IMR-90 (cell line): ENCODE results near the gene PDE11A. TPM values are rescaled to one million over a fixed set of nuclear protein-coding genes. Genes with fewer than 3 reads are reported as not detected.

ENCODE experiments used
- ATAC-seq: fragments of 200-7000 bp; cut with Tn5 transposase; 2 replicates; pipeline ENCODE4 v1.9.1; 2020; ENCODE audit warnings: low read depth, mild to moderate bottlenecking, moderate library complexity
- BruUV-seq: library from RNA; stranded (reverse); fragments of 400-500 nt; replicated peaks from 2 replicates; lab custom pipeline; 2021; lab: Mats Ljungman, UMichigan
- CTCF ChIA-PET: fragments of 300-600 bp; formaldehyde crosslinking; extraction: SDS; loops from one replicate; lab custom pipeline; 2021; ENCODE audit warnings: antibody characterized with exemption; lab: Yijun Ruan, JAX
- POLR2A ChIA-PET: fragments of 300-600 bp; sonication (Branson Sonifier 250); formaldehyde crosslinking; loops from one replicate; lab custom pipeline; 2022; ENCODE audit warnings: antibody characterized with exemption; ENCODE audit not compliant: unreplicated experiment; lab: Charles Lee
- DNase-seq: peaks from one replicate; pipeline ENCODE4 v3.0.0; 2013
- H2AFZ ChIP-seq: replicated peaks from 2 replicates; pipeline ENCODE3; 2013; ENCODE audit warnings: low read length, mild to moderate bottlenecking; ENCODE audit not compliant: poor library complexity
- H2AK5ac ChIP-seq: 2 replicates; pipeline ENCODE4 v1.6.1; 2013; ENCODE audit warnings: low read depth, low read length, inconsistent platforms
- H2AK9ac ChIP-seq: replicated peaks from 2 replicates; pipeline ENCODE3; 2013; ENCODE audit warnings: mild to moderate bottlenecking, low read depth, low read length, moderate library complexity; ENCODE audit not compliant: poor library complexity
- H2BK120ac ChIP-seq: 2 replicates; pipeline ENCODE4 v1.6.1; 2013; ENCODE audit warnings: low read depth, low read length, inconsistent platforms
- H2BK15ac ChIP-seq: 3 replicates; pipeline ENCODE4 v1.6.1; 2013; ENCODE audit warnings: low read depth, low read length, inconsistent platforms
- H2BK20ac ChIP-seq: 2 replicates; pipeline ENCODE4 v1.6.1; 2013; ENCODE audit warnings: low read depth, mild to moderate bottlenecking, inconsistent platforms, low read length, moderate library complexity
- H2BK5ac ChIP-seq: 2 replicates; pipeline ENCODE4 v1.6.1; 2013; ENCODE audit warnings: mild to moderate bottlenecking, low read depth, low read length, inconsistent platforms; ENCODE audit not compliant: poor library complexity, severe bottlenecking
- H3K14ac ChIP-seq: replicated peaks from 2 replicates; pipeline ENCODE4 v1.6.1; 2013; ENCODE audit warnings: low read depth, low read length, inconsistent platforms
- H3K18ac ChIP-seq: 2 replicates; pipeline ENCODE4 v1.6.1; 2013; ENCODE audit warnings: low read depth, low read length, control low read depth
- H3K23ac ChIP-seq: 2 replicates; pipeline ENCODE4 v1.6.1; 2013; ENCODE audit warnings: low read depth, low read length, inconsistent platforms
- H3K27ac ChIP-seq: 2 replicates; pipeline ENCODE4 v1.5.1; 2013; ENCODE audit warnings: mild to moderate bottlenecking, control low read depth, low read length; ENCODE audit not compliant: insufficient read depth
- H3K27me3 ChIP-seq: 2 replicates; pipeline ENCODE4 v1.6.1; 2013; ENCODE audit warnings: low read length; ENCODE audit not compliant: control insufficient read depth, insufficient read depth
- H3K36me3 ChIP-seq: 2 replicates; pipeline ENCODE4 v1.6.1; 2013; ENCODE audit warnings: low read length, mixed read lengths; ENCODE audit not compliant: control insufficient read depth, insufficient read depth
- H3K4ac ChIP-seq: 2 replicates; pipeline ENCODE4 v1.6.1; 2013; ENCODE audit warnings: low read depth, low read length, inconsistent platforms
- H3K4me1 ChIP-seq: 2 replicates; pipeline ENCODE4 v1.6.1; 2013; ENCODE audit warnings: low read length, mixed read lengths; ENCODE audit not compliant: control insufficient read depth, insufficient read depth
- H3K4me2 ChIP-seq: 2 replicates; pipeline ENCODE4 v1.6.1; 2013; ENCODE audit warnings: low read depth, mild to moderate bottlenecking, control low read depth, low read length, moderate library complexity
- H3K4me3 ChIP-seq: 2 replicates; pipeline ENCODE4 v1.5.1; 2013; ENCODE audit warnings: low read depth, mild to moderate bottlenecking, control low read depth, low read length, moderate library complexity; ENCODE audit not compliant: insufficient read depth
- H3K56ac ChIP-seq: 2 replicates; pipeline ENCODE4 v1.6.1; 2013; ENCODE audit warnings: low read length, inconsistent platforms; ENCODE audit not compliant: insufficient read depth; ENCODE audit errors: extremely low read depth
- H3K79me1 ChIP-seq, 2 experiments: 2 replicates each; pipeline ENCODE4 v1.6.1; 2013; ENCODE audit warnings: low read length in 2 of 2, inconsistent platforms in 1 of 2, low read depth in 1 of 2
- H3K9ac ChIP-seq: 2 replicates; pipeline ENCODE4 v1.6.1; 2013; ENCODE audit warnings: low read depth, low read length, control low read depth
- H3K9me1 ChIP-seq: 2 replicates; pipeline ENCODE4 v1.6.1; 2013; ENCODE audit warnings: low read length, inconsistent platforms; ENCODE audit not compliant: insufficient read depth
- H3K9me3 ChIP-seq: 2 replicates; pipeline ENCODE4 v1.6.1; 2013; ENCODE audit warnings: low read length; ENCODE audit not compliant: control insufficient read depth, insufficient read depth
- H4K20me1 ChIP-seq: 2 replicates; pipeline ENCODE4 v1.6.1; 2013; ENCODE audit warnings: low read length, inconsistent platforms; ENCODE audit not compliant: insufficient read depth
- H4K5ac ChIP-seq: 2 replicates; pipeline ENCODE4 v1.6.1; 2013; ENCODE audit warnings: mild to moderate bottlenecking, low read depth, low read length, control low read depth
- H4K8ac ChIP-seq, 2 experiments: 2 replicates each; pipeline ENCODE4 v1.6.1; 2013; ENCODE audit warnings: low read depth in 2 of 2, low read length in 2 of 2, control low read depth in 1 of 2, inconsistent platforms in 1 of 2
- H4K91ac ChIP-seq: 2 replicates; pipeline ENCODE4 v1.6.1; 2013; ENCODE audit warnings: low read depth, low read length, inconsistent platforms; ENCODE audit not compliant: insufficient read depth
- CEBPB ChIP-seq: IDR thresholded peaks from 2 replicates; pipeline ENCODE4 v1.6.1; 2012; ENCODE audit warnings: low read depth, low read length, improper control_type of control experiment
- RAD21 ChIP-seq: IDR thresholded peaks from 2 replicates; pipeline ENCODE4 v1.6.1; 2012; ENCODE audit warnings: low read length, improper control_type of control experiment
- WGBS, 2 experiments: methylation state at CpG; one replicate each; pipeline versions ENCODE4 v1.1.5 to v1.1.7; 2013; ENCODE audit warnings: missing lambda C conversion rate in 2 of 2; ENCODE audit not compliant: insufficient read length in 1 of 2; ENCODE audit errors: extremely low coverage in 2 of 2; 5-methylcytosine and 5-hydroxymethylcytosine counted together
- dilution Hi-C: fragments of 300-500 bp; cut with HindIII; formaldehyde crosslinking; loops from one replicate; pipeline ENCODE4 v1.14.3; 2018; ENCODE audit warnings: low sequenced_read_pairs; ENCODE audit not compliant: unreplicated experiment
- in situ Hi-C: fragments of 300-500 bp; cut with MboI; formaldehyde crosslinking; loops from 3 replicates; pipeline ENCODE4 v1.14.3; 2019; ENCODE audit warnings: low sequenced_read_pairs, inconsistent platforms, mixed read lengths
- intact Hi-C: fragments of 100-400 bp; cut with micrococcal nuclease; formaldehyde crosslinking; loops from 2 replicates; pipeline ENCODE4 v1.10.0; 2022
- polyA plus RNA-seq, 3 experiments: library from polyadenylated mRNA; depleted of rRNA; stranded (reverse); fragments of >200 nt; gene quantifications; 2 replicates each; pipeline ENCODE4 v1.2.3, GENCODE V29; 2012; ENCODE audit warnings: low replicate concordance in 1 of 3
- total RNA-seq: library from RNA; depleted of rRNA; stranded (reverse); fragments of >200 nt; gene quantifications from 2 replicates; pipeline ENCODE4 v1.2.3, GENCODE V29; 2012

The PDE11A gene
- total and polyA plus RNA-seq, 2 of the 4 experiments (the other 2 are of a cell fraction), result 0.21 to 0.72 TPM

DNA sequence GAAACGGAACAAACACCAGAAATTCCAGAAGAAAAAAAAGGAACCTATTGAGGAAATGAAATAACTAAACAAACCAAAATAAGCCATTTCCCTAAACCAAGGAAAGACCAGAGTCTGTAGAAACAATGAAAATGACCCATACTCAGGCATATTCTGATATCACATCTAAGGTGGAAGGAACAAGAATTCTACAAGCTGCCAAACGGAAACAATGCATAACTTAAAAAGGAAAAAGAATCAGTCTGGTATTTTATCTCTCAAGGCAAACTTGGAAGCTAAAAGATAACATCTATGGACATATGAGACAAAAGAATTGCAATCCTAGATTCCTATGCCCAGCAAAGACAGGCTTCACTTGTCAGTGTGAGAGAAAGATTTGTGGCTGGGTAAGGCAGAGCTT, 326.2 kb downstream of the PDE11A start:
- H3K14ac ChIP-seq, result no peak overlapping the region
- H4K91ac ChIP-seq, result no peak overlapping the region
- no peaks in the 10 kb centered on the region for H3K9me3 ChIP-seq
- H4K8ac ChIP-seq, result no peak overlapping the region
- no peak overlapping the region for H3K18ac ChIP-seq
- H2AFZ ChIP-seq, result no peak overlapping the region
- H2BK15ac ChIP-seq, result no peak overlapping the region
- no peak overlapping the region for H3K27ac ChIP-seq
- H3K27me3 ChIP-seq, result peaks cover 2% of the 10 kb centered on the region
- no peak overlapping the region for H3K4ac ChIP-seq
- no TSS peak for BruUV-seq
- no peak overlapping the region for H4K5ac ChIP-seq
- H3K4me2 ChIP-seq, result no peak overlapping the region
- POLR2A ChIA-PET, result no interaction called here
- no peak overlapping the region for H3K9ac ChIP-seq
- H3K36me3 ChIP-seq, result no peaks in the 10 kb centered on the region
- H3K56ac ChIP-seq, result no peak overlapping the region
- CTCF ChIA-PET, result interaction anchor here (0.6 kb wide), 1 partner anchor 1494 kb away, joined by 3 read pairs; no protein-coding TSS in a partner anchor
- intact Hi-C loops (no loop called here), in situ Hi-C loops (no loop called here), dilution Hi-C loops (no loop called here)
- WGBS, 2 experiments, result no CpG with 5 or more reads among the region's 2 CpGs
- TF ChIP-seq CEBPB (no peak), RAD21 (no peak)
- no peak for DNase-seq
- H4K20me1 ChIP-seq, result no peaks in the 10 kb centered on the region
- H2BK120ac ChIP-seq, result no peak overlapping the region
- no peaks in the 10 kb centered on the region for H3K79me1 ChIP-seq
- no peak overlapping the region for H2AK9ac ChIP-seq
- no peak overlapping the region for H2AK5ac ChIP-seq
- H2BK5ac ChIP-seq, result no peak overlapping the region
- no peaks in the 10 kb centered on the region for H3K4me1 ChIP-seq
- ATAC-seq, result no peak
- no peak overlapping the region for H2BK20ac ChIP-seq
- no peak overlapping the region for H3K23ac ChIP-seq
- no peaks in the 10 kb centered on the region for H3K9me1 ChIP-seq
- no peak overlapping the region for H3K4me3 ChIP-seq
